ENCODE measurements around the gene PGPEP1. TPM values are rescaled to one million over a fixed set of nuclear protein-coding genes. Genes with fewer than 3 reads are reported as not detected.

Gene PGPEP1
- total RNA-seq, 1 experiment from 2014 or later = 11.4 TPM

DNA sequence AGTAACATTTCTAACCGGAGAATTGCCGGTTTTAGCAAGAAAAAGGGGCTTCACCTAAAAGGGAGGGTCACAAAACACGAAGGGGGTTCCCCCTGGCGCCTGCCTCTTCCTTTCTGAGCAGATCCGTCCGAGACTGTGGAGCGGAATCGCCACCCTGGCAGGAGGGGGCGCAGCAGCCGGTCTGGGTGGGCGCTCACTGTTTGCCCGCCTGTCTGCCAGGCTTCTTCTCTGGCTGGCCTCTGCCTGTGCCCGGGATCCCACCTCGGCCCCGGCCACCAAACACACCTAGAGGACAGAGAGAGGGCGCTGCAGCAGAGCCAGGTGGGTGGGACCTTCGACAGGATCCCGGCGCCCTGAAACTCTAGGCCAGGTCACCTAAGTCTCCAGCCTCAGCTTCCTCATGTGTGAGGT is 33.1 kb upstream of the PGPEP1 start:
- no peaks in the 10 kb centered on the region for H3F3A ChIP-seq (ENCODE audit: low read length, unreplicated experiment)

DNA sequence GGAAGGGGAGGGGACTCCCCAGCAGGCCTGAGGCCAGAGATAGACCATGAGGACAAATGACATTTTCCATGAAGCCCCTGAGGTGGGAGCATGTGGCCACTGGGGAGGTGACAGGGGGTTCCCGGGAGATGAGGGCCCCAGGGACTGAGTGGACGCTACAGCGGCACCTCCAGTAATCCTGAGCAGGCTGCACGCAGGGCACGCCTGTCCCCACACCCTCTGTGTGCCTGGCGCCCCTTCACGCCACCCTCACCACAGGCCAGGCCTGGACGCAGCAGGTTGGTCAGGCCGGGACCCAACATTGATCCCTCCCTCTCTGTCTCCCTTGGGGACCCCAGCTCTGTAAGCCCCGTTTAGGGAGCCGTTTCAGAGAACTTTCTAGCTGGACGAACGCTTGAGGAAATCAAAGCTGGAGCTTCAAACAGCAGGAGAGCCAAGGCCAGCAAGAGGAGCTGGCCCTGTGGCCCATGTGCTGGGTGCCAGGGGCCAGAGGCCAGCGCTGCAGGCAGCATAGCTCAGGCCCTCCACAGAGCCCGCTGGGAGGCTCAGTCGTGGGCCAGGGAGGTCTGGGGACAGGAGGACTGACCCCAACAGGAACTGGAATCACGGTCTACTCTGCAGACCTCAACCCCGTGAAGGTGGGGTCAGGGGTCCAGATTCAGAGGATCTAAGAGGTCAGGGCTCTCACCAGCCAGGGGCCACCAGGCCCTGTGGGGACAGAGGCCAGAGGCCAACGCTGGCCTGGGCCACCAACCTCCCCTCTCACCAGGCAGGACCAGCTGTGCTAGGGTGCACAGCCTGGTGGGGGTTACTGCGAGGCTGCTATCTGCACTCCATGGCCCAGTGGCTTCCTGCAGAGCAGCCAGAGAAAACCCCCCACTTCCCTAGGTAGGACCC is 32.1 kb upstream of the PGPEP1 start:
- Histone ChIP-seq H3K4me1 (ENCODE audit: insufficient read depth, low read length) (0 out of 2 replicates have a peak, but pooled peaks cover 11% of the 10 kb centered on the region), H3K36me3 (ENCODE audit: low read depth, low read length) (peaks cover 3% of the 10 kb centered on the region), H3F3A (ENCODE audit: low read length, unreplicated experiment) (no peaks in the 10 kb centered on the region), H3K9me3 (ENCODE audit: low read length) (no peaks in the 10 kb centered on the region), H2AFZ (ENCODE audit: low read length) (no peak overlapping the region), H4K20me1 (ENCODE audit: low read length) (no peaks in the 10 kb centered on the region), H3K9ac (ENCODE audit: low read length) (no peak overlapping the region), H3K4me3 (ENCODE audit: low read length) (no peak overlapping the region), H3K4me2 (ENCODE audit: low read length) (no peak overlapping the region), H3K27me3 (ENCODE audit: low read length) (no peaks in the 10 kb centered on the region), H3K27ac (ENCODE audit: low read length) (no peak overlapping the region), H3K79me2 (ENCODE audit: low read length) (no peaks in the 10 kb centered on the region), H3K9me2 (replicated peaks; ENCODE audit: low read length) (no peaks in the 10 kb centered on the region)
- no peak for ATAC-seq
- DNase-seq = no peak
- POLR2A ChIA-PET (ENCODE audit: unreplicated experiment) = no interaction called here
- BruUV-seq (replicated peaks) = no TSS peak
- TF ChIP-seq, protein P1, sequence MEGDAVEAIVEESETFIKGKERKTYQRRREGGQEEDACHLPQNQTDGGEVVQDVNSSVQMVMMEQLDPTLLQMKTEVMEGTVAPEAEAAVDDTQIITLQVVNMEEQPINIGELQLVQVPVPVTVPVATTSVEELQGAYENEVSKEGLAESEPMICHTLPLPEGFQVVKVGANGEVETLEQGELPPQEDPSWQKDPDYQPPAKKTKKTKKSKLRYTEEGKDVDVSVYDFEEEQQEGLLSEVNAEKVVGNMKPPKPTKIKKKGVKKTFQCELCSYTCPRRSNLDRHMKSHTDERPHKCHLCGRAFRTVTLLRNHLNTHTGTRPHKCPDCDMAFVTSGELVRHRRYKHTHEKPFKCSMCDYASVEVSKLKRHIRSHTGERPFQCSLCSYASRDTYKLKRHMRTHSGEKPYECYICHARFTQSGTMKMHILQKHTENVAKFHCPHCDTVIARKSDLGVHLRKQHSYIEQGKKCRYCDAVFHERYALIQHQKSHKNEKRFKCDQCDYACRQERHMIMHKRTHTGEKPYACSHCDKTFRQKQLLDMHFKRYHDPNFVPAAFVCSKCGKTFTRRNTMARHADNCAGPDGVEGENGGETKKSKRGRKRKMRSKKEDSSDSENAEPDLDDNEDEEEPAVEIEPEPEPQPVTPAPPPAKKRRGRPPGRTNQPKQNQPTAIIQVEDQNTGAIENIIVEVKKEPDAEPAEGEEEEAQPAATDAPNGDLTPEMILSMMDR (conservative IDR thresholded peaks at IDR 0.05; ENCODE audit: low read depth, low read length) = no peak
- no peak for TF ChIP-seq EZH2 (IDR thresholded peaks at IDR 0.05; ENCODE audit: low read length, unreplicated experiment)
- no peak for TF ChIP-seq EZH2phosphoT487 (IDR thresholded peaks at IDR 0.05; ENCODE audit: borderline replicate concordance, low read length)
- intact Hi-C loops (cut with micrococcal nuclease) = no loop called here
- CTCF ChIA-PET = no interaction called here

More for the DNA sequence above, 33.1 kb upstream of the PGPEP1 start:
- ATAC-seq (no peak), DNase-seq (no peak)
- Histone ChIP-seq H3K4me1 (ENCODE audit: insufficient read depth, low read length) (0 out of 2 replicates have a peak, but pooled peaks cover 11% of the 10 kb centered on the region), H4K20me1 (ENCODE audit: low read length) (no peaks in the 10 kb centered on the region), H3K79me2 (ENCODE audit: low read length) (no peaks in the 10 kb centered on the region), H3K4me3 (ENCODE audit: low read length) (no peak overlapping the region), H3K4me2 (ENCODE audit: low read length) (no peak overlapping the region), H3K9me3 (ENCODE audit: low read length) (no peaks in the 10 kb centered on the region), H2AFZ (ENCODE audit: low read length) (no peak overlapping the region), H3K36me3 (ENCODE audit: low read depth, low read length) (peaks cover 3% of the 10 kb centered on the region), H3K9ac (ENCODE audit: low read length) (no peak overlapping the region), H3K27me3 (ENCODE audit: low read length) (no peaks in the 10 kb centered on the region), H3K27ac (ENCODE audit: low read length) (no peak overlapping the region), H3K9me2 (replicated peaks; ENCODE audit: low read length) (no peaks in the 10 kb centered on the region)
- TF ChIP-seq, protein P1 (conservative IDR thresholded peaks at IDR 0.05; ENCODE audit: low read depth, low read length) = no peak
- TF ChIP-seq EZH2phosphoT487 (IDR thresholded peaks at IDR 0.05; ENCODE audit: borderline replicate concordance, low read length) (no peak), EZH2 (IDR thresholded peaks at IDR 0.05; ENCODE audit: low read length, unreplicated experiment) (no peak)
- ChIA-PET POLR2A (ENCODE audit: unreplicated experiment) (no interaction called here), CTCF (no interaction called here)
- no TSS peak for BruUV-seq (replicated peaks)
- intact Hi-C loops (cut with micrococcal nuclease) = no loop called here

DNA sequence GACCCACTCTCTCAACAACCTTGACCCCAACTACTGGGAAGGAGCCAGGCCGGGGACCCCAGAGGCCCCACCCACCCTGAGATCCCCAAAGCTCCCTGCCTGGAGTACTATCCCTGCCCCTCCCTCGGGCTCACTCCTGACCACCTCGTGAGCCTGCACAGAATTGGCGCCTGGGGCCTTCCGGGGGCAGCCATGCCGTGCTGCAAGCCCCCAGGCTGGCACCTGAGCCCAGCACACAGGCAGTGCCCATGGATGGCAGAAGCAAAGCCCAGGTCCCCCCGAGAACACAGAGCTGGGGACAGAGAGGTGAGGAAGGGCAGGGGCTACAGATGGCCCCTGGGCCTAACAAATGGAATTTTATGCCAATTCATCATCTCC is 31.5 kb upstream of the PGPEP1 start:
- CTCF ChIA-PET = no interaction called here

More for the DNA sequence above, 31.5 kb upstream of the PGPEP1 start:
- peaks cover 3% of the 10 kb centered on the region for H3K36me3 ChIP-seq (ENCODE audit: low read depth, low read length)
- no peaks in the 10 kb centered on the region for H4K20me1 ChIP-seq (ENCODE audit: low read length)
- intact Hi-C loops (cut with micrococcal nuclease) = no loop called here
- no peak overlapping the region for H3K9ac ChIP-seq (ENCODE audit: low read length)
- no peaks in the 10 kb centered on the region for H3K9me3 ChIP-seq (ENCODE audit: low read length)
- no peaks in the 10 kb centered on the region for H3F3A ChIP-seq (ENCODE audit: low read length, unreplicated experiment)
- POLR2A ChIA-PET (ENCODE audit: unreplicated experiment) = no interaction called here
- H2AFZ ChIP-seq (ENCODE audit: low read length) = no peak overlapping the region
- no peaks in the 10 kb centered on the region for H3K79me2 ChIP-seq (ENCODE audit: low read length)
- no peaks in the 10 kb centered on the region for H3K27me3 ChIP-seq (ENCODE audit: low read length)
- no peak for TF ChIP-seq EZH2 (IDR thresholded peaks at IDR 0.05; ENCODE audit: low read length, unreplicated experiment)
- no peak for TF ChIP-seq EZH2phosphoT487 (IDR thresholded peaks at IDR 0.05; ENCODE audit: borderline replicate concordance, low read length)
- TF ChIP-seq, protein P1 (conservative IDR thresholded peaks at IDR 0.05; ENCODE audit: low read depth, low read length) = no peak
- no peak overlapping the region for H3K27ac ChIP-seq (ENCODE audit: low read length)
- H3K4me3 ChIP-seq (ENCODE audit: low read length) = no peak overlapping the region
- no peaks in the 10 kb centered on the region for H3K9me2 ChIP-seq (replicated peaks; ENCODE audit: low read length)
- H3K4me1 ChIP-seq (ENCODE audit: insufficient read depth, low read length) = 0 out of 2 replicates have a peak, but pooled peaks cover 11% of the 10 kb centered on the region
- DNase-seq = no peak
- ATAC-seq = no peak
- no peak overlapping the region for H3K4me2 ChIP-seq (ENCODE audit: low read length)
- no TSS peak for BruUV-seq (replicated peaks)
